HG02610 (cell line): ENCODE results near the gene PTPRN2.
"Not testable (repeated sequence)": the region's sequence is repeated elsewhere in the genome, so short reads cannot be mapped to it uniquely, and the experiment has no call there.

Source experiments
- ATAC-seq: cut with Tn5 transposase; IDR thresholded peaks from one replicate; pipeline ENCODE4 v1.9.1; 2021; ENCODE audit warnings: mild to moderate bottlenecking, moderate library complexity; ENCODE audit not compliant: unreplicated experiment

PTPRN2 gene

GRCh38 chr7:158391541-158391940, 196.1 kb downstream of the PTPRN2 start:
- ATAC-seq = no peak

GRCh38 chr7:158391141-158391540, 196.5 kb downstream of the PTPRN2 start:
- ATAC-seq = no peak

- no peak for ATAC-seq
These were observed 197.2 kb downstream of the PTPRN2 start for GRCh38 chr7:158390460-158390859.

GRCh38 chr7:158389514-158390425, 197.9 kb downstream of the PTPRN2 start:
- no peak for ATAC-seq

GRCh38 chr7:158388928-158389327, 198.7 kb downstream of the PTPRN2 start:
- ATAC-seq = no peak

- no peak for ATAC-seq
These were observed 199.6 kb downstream of the PTPRN2 start for GRCh38 chr7:158388072-158388471.

GRCh38 chr7:158387546-158387891, 200.1 kb downstream of the PTPRN2 start:
- no peak for ATAC-seq

GRCh38 chr7:158386866-158387545, 200.6 kb downstream of the PTPRN2 start:
- ATAC-seq = no peak

GRCh38 chr7:158386355-158386618, 201.3 kb downstream of the PTPRN2 start:
- ATAC-seq = no peak

GRCh38 chr7:158385496-158386354, 201.9 kb downstream of the PTPRN2 start:
- ATAC-seq = not testable (repeated sequence)

GRCh38 chr7:158384746-158385145, 202.9 kb downstream of the PTPRN2 start:
- ATAC-seq = no peak

GRCh38 chr7:158383665-158384064, 204.0 kb downstream of the PTPRN2 start:
- ATAC-seq = no peak

GRCh38 chr7:158382363-158383254, 205.0 kb downstream of the PTPRN2 start:
- ATAC-seq = no peak

GRCh38 chr7:158381956-158382355, 205.7 kb downstream of the PTPRN2 start:
- ATAC-seq = no peak

- no peak for ATAC-seq
These were observed 208.6 kb downstream of the PTPRN2 start for GRCh38 chr7:158378978-158379377.

GRCh38 chr7:158377800-158378623, 209.6 kb downstream of the PTPRN2 start:
- ATAC-seq = no peak

GRCh38 chr7:158376839-158377186, 210.8 kb downstream of the PTPRN2 start:
- not testable (repeated sequence) for ATAC-seq

GRCh38 chr7:158376146-158376838, 211.3 kb downstream of the PTPRN2 start:
- not testable (repeated sequence) for ATAC-seq

GRCh38 chr7:158375034-158375433, 212.6 kb downstream of the PTPRN2 start:
- ATAC-seq = no peak
